ENCODE data around the gene ARFIP1. TPM values are rescaled to one million over a fixed set of nuclear protein-coding genes. Genes with fewer than 3 reads are reported as not detected.
"Not testable (repeated sequence)": the region's sequence is repeated elsewhere in the genome, so short reads cannot be mapped to it uniquely, and the experiment has no call there.

The ARFIP1 gene
- total RNA-seq, 1 donor from 2014 or later: 26.2 TPM

- DNase-seq (ENCODE audit: low spot score in 2 of 2, unreplicated experiment in 2 of 2): no peak
- Mint-ChIP-seq H3K4me3 (no peak overlapping the region), H3K9me3 (no peaks in the 10 kb centered on the region), H3K27ac (no peak overlapping the region), H3K27me3 (ENCODE audit: low read depth) (peaks cover 3% of the 10 kb centered on the region), H3K36me3 (no peaks in the 10 kb centered on the region), H3K4me1 (peaks cover 2% of the 10 kb centered on the region)
- no peak for TF ChIP-seq CTCF (IDR thresholded peaks at IDR 0.05; ENCODE audit: unreplicated experiment)
Observed at GRCh38 chr4:152735906-152736305, 43.8 kb upstream of the ARFIP1 start.

- Mint-ChIP-seq H3K36me3 (no peaks in the 10 kb centered on the region), H3K4me1 (peaks cover 2% of the 10 kb centered on the region), H3K9me3 (no peaks in the 10 kb centered on the region), H3K4me3 (no peak overlapping the region), H3K27ac (no peak overlapping the region), H3K27me3 (ENCODE audit: low read depth) (peaks cover 3% of the 10 kb centered on the region)
- no peak for DNase-seq (ENCODE audit: low spot score in 2 of 2, unreplicated experiment in 2 of 2)
- TF ChIP-seq CTCF (IDR thresholded peaks at IDR 0.05; ENCODE audit: unreplicated experiment): no peak
Observed at GRCh38 chr4:152738827-152739226, 40.9 kb upstream of the ARFIP1 start.

GRCh38 chr4:152747444-152747843 lies 32.3 kb upstream of the ARFIP1 start:
- Mint-ChIP-seq H3K36me3 (no peaks in the 10 kb centered on the region), H3K27me3 (ENCODE audit: low read depth) (peaks cover 8% of the 10 kb centered on the region), H3K9me3 (no peaks in the 10 kb centered on the region), H3K4me1 (no peaks in the 10 kb centered on the region), H3K27ac (no peak overlapping the region), H3K4me3 (no peak overlapping the region)
- TF ChIP-seq CTCF (IDR thresholded peaks at IDR 0.05; ENCODE audit: unreplicated experiment): no peak
- DNase-seq (ENCODE audit: low spot score in 2 of 2, unreplicated experiment in 2 of 2): no peak

GRCh38 chr4:152748619-152749018 lies 31.1 kb upstream of the ARFIP1 start:
- H3K4me3 Mint-ChIP-seq: no peak overlapping the region
- TF ChIP-seq CTCF (IDR thresholded peaks at IDR 0.05; ENCODE audit: unreplicated experiment): no peak
- peaks cover 8% of the 10 kb centered on the region for H3K27me3 Mint-ChIP-seq (ENCODE audit: low read depth)

GRCh38 chr4:152763796-152764195 lies 16.0 kb upstream of the ARFIP1 start:
- no peaks in the 10 kb centered on the region for H3K27me3 Mint-ChIP-seq (ENCODE audit: low read depth)
- H3K27ac Mint-ChIP-seq: no peak overlapping the region
- no peaks in the 10 kb centered on the region for H3K36me3 Mint-ChIP-seq
- H3K4me1 Mint-ChIP-seq: no peaks in the 10 kb centered on the region
- H3K9me3 Mint-ChIP-seq: no peaks in the 10 kb centered on the region
- TF ChIP-seq CTCF (IDR thresholded peaks at IDR 0.05; ENCODE audit: unreplicated experiment): no peak
- DNase-seq (ENCODE audit: low spot score in 2 of 2, unreplicated experiment in 2 of 2): no peak
- H3K4me3 Mint-ChIP-seq: no peak overlapping the region

More at GRCh38 chr4:152748619-152749018, 31.1 kb upstream of the ARFIP1 start:
- Mint-ChIP-seq H3K36me3 (no peaks in the 10 kb centered on the region), H3K4me1 (no peaks in the 10 kb centered on the region), H3K9me3 (peaks cover 3% of the 10 kb centered on the region), H3K27ac (no peak overlapping the region)
- DNase-seq (ENCODE audit: low spot score in 2 of 2, unreplicated experiment in 2 of 2): no peak

GRCh38 chr4:152765069-152765737 lies 14.6 kb upstream of the ARFIP1 start:
- not testable (repeated sequence) for H3K27me3 Mint-ChIP-seq (ENCODE audit: low read depth); H3K4me3 Mint-ChIP-seq; DNase-seq (ENCODE audit: low spot score in 2 of 2, unreplicated experiment in 2 of 2); H3K36me3 Mint-ChIP-seq; H3K9me3 Mint-ChIP-seq; H3K4me1 Mint-ChIP-seq; H3K27ac Mint-ChIP-seq

All from mesothelial cell of epicardium (in vitro differentiated cells).